M059J (cell line): ENCODE measurements around the gene EAF2. TPM values are rescaled to one million over a fixed set of nuclear protein-coding genes. Genes with fewer than 3 reads are reported as not detected.
A peak's percentile ranks its signal among the peaks of the same experiment; 100 is the strongest.
"Not testable (repeated sequence)": the region's sequence is repeated elsewhere in the genome, so short reads cannot be mapped to it uniquely, and the experiment has no call there.

Experiments used
- DNase-seq: peaks from one replicate; pipeline ENCODE4 v3.0.0-alpha.2; 2012; ENCODE audit warnings: low read depth
- total RNA-seq: library from RNA; depleted of rRNA; stranded (reverse); fragments of >200 nt; shearing (Covaris generic); gene quantifications from 2 replicates; pipeline ENCODE4 v1.2.3, GENCODE V29; 2014; rRNA removed

EAF2 gene
- total RNA-seq, result 8.3 and 9.3 TPM in 2 replicates

GRCh38 chr3:121834671-121835464 is at the start of gene EAF2, which contains the start of gene IQCB1:
Gene EAF2 (plus strand): TSS chr3:121835209. CDS start chr3:121835286, 77 bp downstream.
Gene IQCB1 (minus strand): TSS chr3:121835060. CDS start chr3:121828960, 6,100 bp downstream.
- peak; percentile 95 for DNase-seq

DNA sequence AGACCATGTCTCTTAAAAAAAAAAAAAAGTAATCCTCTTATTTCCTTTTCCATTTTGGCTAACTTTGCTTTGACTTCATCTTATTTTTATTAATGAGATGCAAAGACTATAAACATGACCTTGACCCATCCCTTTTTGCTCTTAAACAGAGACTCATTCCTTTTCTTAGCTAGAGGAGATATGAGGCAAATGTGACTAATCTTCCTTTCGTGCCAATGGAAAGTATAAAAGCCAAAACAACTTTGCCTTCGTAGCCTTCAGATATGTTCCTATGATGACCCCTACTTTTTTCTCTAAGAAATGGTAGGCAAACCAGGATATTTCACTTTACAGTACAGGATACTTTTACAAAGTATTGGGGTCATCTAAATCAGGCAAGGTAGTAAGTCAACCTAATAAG is 48.5 kb upstream of the EAF2 start:
- DNase-seq, result peak; percentile 84

- no peak for DNase-seq
Observed at GRCh38 chr3:121793078-121793477, 41.9 kb upstream of the EAF2 start.

GRCh38 chr3:121794264-121794983 is 40.6 kb upstream of the EAF2 start:
- no peak for DNase-seq

DNA sequence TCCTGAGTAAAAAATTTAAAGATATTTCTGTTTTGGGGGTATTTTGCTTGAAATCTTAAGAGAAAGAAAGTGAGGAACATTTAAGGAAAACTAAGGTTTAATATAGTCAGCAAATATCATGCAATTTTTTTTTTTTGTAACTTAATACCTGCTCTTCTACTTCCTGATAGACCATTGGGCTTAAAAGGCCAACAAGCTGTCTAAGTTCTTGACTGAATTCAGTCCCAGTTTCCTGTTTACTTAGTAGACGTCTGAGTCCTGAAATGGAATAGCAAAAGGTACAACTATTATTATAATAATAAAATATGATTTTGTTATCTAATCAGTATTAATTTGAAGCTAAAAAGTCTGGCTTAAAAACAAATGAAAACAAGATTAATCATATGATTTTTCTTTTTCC is 38.0 kb upstream of the EAF2 start:
- DNase-seq, result no peak

GRCh38 chr3:121800906-121801305 is 34.1 kb upstream of the EAF2 start:
- DNase-seq, result no peak

DNA sequence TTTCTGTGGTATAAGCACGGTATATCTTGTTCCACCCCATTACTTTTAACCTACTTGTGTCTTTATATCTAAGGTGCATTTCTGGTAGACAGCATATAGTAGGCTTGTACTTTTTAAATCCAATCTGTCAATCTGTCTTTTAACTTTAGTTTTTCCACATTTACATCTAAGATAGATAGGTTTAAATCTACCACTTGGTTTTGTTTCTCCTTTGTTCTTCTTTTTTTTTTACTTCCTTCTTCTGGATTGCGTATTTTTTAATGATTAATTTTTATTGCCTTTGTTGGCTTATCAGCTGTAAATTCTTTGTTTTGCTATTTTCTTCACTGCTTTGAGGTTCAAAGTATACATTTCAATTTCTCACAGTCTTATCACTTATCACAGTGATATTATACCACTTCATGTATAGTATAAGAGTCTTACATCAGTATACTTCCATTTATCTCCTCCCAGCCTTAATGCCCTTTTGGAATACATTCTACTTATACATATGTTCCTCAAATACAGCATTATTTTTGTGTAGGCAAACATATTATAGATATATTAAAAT is 31.2 kb upstream of the EAF2 start:
- DNase-seq, result no peak

DNA sequence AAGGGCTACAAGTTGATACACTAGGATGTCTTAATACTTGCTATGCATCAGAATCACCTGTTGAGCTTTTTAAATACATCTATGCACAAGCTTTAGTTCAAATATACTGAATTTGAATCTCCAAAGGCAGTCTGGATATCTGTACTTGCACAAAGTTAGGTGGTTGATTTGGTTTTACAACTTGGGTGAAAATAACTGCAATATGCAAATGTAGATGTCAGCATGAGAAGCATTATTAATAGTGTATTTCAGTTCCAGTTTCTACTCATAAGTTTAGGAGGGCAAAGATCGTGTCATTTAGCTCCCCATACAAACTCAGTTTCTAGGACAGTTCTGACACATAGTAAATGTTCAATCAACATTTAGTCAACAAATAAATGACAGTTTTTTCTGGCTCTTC is 25.8 kb upstream of the EAF2 start:
- no peak for DNase-seq

DNA sequence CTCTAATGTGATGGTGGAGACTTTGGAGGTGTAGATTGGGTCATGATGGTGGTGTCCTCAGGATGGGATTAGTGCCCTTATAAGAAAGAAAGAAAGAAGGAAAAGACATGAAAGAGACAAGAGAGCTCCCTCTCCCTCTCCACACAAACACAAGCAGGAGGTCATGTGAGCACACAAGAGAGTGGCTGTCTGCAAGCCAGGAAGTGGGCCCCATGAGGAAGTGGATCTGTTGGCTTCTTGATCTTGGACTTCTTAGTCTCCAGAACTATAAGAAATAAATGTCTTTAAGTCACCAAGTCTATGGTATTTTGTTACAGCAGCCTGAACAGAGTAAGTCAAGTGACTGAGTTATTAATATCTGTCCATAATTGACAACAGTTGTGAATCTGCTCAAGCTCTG is 17.3 kb upstream of the EAF2 start:
- no peak for DNase-seq

- no peak for DNase-seq
Observed at GRCh38 chr3:121818578-121818977, 16.4 kb upstream of the EAF2 start.

- no peak for DNase-seq
Observed at GRCh38 chr3:121819236-121819635, 15.8 kb upstream of the EAF2 start.

GRCh38 chr3:121821421-121822199 is 13.4 kb upstream of the EAF2 start:
- DNase-seq, result no peak

DNA sequence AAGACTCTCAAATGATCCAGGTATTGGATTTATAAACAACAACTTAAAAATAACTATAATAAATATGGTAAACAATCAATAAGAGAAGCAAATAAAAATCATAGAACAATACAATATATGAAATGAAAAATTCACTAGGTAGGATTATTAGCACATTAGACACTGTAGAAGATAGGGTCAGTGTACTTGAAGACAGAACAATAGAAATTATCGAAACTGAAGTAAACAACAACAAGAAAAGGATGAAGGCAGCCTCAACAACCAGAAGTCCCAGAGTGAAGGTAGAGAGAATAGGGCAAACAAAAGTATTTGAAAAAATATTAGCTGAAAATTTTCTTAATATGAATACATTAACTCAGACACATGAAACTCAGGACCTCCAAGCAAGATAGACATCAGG is 12.0 kb upstream of the EAF2 start:
- DNase-seq, result no peak

DNA sequence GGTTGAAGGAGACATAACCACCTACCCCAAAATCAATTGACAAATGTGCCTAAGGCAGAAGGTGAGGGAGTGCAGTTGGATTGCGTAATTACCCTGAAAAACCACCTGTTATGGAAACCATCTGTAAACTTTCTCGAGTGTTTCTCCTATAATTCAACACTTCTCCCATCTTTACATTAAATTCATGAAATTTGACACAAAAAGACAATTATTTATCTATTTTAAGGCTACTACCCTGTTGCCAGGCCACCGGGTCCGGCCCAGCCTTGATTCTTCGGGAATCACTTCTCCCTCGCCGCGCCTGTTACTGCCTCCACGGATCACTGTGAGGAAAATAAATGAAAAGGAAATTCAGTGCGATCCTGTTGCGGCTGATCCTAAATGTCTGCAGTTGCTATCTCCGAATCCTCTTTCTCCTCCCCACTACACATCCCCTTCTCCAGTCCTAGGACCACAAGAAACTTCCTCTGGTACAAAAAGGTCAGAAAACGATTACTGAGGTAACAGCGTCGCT is 795 bp upstream of the EAF2 start:
- DNase-seq, result peak; percentile 35

DNA sequence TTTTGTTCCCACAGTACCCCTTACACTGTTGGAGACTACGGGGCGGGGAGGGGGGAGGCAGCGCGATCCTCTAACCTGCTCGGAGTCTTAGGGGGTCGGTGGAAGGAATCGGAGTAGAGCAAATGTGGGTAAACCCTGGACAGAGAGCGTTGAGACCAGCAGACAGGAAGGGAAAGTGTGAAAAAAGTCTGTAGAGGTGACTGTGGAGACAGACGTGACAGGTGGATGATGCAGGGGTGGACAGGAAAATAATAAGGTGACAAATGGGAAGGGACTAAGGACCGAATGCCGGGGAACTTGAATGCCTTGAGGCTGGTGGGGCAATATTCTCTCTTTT is 424 bp downstream of the EAF2 start:
- DNase-seq, result no peak

- DNase-seq, result no peak
Observed at GRCh38 chr3:121836064-121836463, 1.1 kb downstream of the EAF2 start.

DNA sequence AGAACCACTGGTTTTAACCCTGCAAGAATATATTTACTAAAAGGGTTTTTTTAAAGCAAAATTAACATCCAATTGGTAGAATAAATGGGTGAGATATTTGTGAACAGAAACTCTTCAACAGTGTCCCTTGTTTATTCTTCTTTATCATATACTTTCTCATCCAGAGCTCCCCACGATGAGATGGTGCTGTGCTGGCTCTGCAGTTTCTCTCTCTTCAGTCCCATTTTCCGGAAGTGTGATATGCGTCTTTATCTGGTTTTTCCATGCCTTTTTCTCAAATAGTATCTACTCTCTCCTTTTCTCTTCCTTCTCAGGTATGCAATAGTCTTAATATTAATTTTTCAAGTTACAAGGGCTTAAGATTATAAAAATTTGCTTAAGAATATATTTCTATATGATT is 1.5 kb downstream of the EAF2 start:
- no peak for DNase-seq

- DNase-seq, result no peak
Observed at GRCh38 chr3:121839962-121840361, 5.0 kb downstream of the EAF2 start.

DNA sequence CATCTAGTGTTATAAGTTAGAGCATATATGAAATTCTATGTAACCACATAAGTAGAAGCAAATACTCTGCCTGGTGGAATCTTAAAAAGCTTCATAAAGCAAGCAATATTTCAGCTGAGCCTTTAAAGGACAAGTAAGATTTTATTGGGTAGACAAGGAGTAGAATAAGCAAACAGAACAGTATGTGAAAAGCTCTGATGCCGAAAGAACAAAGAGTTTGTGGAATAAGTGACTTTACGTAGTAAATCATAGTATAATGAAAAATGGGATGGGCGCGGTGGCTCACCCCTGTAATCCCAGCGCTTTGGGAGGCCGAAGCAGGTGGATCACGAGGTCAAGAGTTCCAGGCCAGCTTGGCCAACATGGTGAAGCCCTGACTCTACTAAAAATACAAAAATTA is 9.9 kb downstream of the EAF2 start:
- no peak for DNase-seq

DNA sequence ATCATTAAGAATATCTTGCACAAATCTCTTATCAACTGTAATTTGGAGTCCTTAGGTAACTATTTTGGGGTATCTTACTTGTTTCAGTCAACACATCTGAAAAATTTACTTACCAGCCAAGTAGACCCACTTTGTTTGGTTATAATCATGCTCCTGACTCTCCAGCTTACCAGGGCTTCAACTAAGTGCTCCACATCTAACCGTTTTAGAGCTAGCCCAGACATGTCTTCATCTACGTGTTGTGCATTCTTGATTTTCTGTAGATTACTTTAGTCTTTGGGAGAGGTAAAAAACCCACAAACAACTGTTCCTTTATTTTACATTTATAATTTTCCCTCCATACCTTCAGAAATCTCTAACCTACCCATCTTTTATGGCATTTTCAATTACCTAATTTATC is 17.2 kb downstream of the EAF2 start:
- no peak for DNase-seq

DNA sequence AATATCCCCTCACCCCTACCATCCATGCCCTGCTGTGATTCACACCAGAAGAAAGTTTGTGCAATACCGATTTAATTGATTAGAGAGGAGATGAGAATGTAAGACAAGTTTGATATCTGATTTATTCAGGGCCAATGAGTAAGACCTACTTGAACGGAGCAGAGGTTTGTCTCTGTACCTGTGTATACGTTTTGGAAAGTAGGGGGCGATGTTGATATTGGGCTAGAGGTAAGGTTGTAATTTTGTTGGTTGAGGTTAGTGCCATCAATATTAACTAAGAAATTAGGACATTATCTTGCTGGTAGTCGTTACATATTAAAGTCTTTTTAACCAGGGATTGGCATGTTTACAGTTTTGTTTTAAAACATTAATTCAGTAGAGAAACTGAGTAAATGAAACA is 20.5 kb downstream of the EAF2 start:
- DNase-seq, result peak; percentile 20

DNA sequence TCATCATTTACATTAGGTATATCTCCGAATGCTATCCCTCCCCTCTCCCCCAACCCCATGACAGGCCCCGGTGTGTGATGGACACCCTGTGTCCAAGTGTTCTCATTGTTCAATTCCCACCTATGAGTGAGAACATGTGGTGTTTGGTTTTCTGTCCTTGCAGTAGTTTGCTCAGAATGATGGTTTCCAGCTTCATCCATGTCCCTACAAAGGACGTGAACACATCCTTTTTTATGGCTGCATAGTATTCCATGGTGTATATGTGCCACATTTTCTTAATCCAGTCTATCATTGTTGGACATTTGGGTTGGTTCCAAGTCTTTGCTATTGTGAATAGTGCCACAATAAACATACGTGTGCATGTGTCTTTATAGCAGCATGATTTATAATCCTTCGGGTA is 22.8 kb downstream of the EAF2 start:
- not testable (repeated sequence) for DNase-seq
